Cardiac fibroblast (primary cell): ENCODE measurements around the gene FOXP4.

Source experiments
- DNase-seq, 2 donors: peaks; one replicate each; pipeline versions ENCODE4 v3.0.0 to v3.0.0-alpha.2; 2010; ENCODE audit warnings: low read depth in 2 of 2
- H3K4me3 ChIP-seq, 2 donors: replicated peaks in 1 of 2; 1 replicate in 1 of 2; 2 replicates in 1 of 2; pipeline ENCODE4 v1.5.1; 2011; ENCODE audit warnings: low read depth in 2 of 2, low read length in 2 of 2, mild to moderate bottlenecking in 2 of 2, moderate library complexity in 1 of 2
- CTCF ChIP-seq: IDR thresholded peaks from one replicate; pipeline ENCODE4 v1.5.1; 2011; ENCODE audit warnings: low read depth, mild to moderate bottlenecking, low read length, inconsistent platforms

Gene FOXP4

GRCh38 chr6:41570259-41570615 lies 24.1 kb downstream of the FOXP4 start:
- TF ChIP-seq CTCF = no peak
- no peak for DNase-seq
- no peak overlapping the region for H3K4me3 ChIP-seq

- no peak for TF ChIP-seq CTCF
- peak in 1 of 2 donors; percentile 24 for DNase-seq
- no peak overlapping the region for H3K4me3 ChIP-seq
These were observed 25.0 kb downstream of the FOXP4 start for GRCh38 chr6:41571021-41571780.

DNA sequence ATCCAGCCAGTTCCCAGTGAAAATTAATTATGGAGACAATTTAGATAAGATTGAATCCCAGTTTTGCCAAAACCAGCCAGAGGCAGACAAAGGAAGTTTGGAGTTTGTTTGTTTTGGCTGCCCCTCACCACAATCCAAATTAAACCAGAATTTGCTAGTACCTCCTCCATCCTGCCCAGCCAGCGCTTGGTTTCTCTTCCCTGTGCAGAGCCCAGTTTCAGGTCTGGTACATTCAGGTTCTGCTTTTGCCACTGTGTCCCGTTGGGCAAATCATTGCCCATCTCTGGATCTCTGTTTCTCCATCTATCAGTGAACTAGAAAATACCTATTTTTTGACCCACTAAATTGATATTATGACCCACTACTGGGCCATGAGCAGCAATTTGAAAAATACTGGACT lies 26.4 kb downstream of the FOXP4 start:
- no peak overlapping the region for H3K4me3 ChIP-seq
- no peak for DNase-seq
- no peak for TF ChIP-seq CTCF

DNA sequence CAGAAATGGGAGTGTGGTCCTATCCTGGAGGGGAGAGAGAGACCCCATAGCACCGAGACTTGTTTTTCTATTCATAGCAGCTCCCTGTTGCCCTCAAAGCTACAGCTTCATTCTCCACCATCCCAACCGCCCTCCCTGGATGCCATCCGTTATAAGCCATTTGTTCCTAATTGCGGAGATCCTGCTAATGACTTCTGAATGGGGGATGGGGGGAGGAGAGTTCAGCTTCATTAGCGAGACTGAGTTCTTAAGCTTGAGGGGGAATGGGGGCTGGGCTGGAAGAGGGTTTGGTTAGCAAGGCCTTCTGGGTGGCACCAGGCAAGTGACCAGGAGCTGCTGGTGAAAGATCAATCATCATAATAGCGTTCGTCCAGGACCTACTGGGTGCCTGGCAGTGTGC lies 27.1 kb downstream of the FOXP4 start:
- no peak overlapping the region for H3K4me3 ChIP-seq
- no peak for DNase-seq
- no peak for TF ChIP-seq CTCF

DNA sequence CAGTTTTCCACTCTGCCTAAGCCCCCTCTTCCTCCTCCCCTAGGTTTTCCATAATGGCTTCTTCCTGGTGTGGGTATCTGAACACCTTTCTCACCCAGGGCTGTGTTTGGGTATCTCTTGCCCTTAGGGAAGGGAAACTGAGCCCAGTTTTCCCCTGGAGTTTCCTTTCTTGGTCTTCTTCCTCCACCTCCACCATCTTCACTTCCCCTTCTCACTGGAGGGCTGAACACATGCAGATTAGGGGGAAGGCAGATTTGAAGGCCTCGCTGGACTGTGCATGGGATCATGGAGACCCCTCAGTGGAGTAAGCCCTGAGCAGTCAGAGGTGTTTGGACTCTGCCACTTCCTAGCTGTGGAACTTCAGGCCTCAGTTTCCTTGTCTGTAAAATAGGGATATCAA lies 27.8 kb downstream of the FOXP4 start:
- TF ChIP-seq CTCF = no peak
- no peak for DNase-seq
- no peak overlapping the region for H3K4me3 ChIP-seq

- TF ChIP-seq CTCF = no peak
- H3K4me3 ChIP-seq = no peak overlapping the region
- DNase-seq = no peak
These were observed 29.4 kb downstream of the FOXP4 start for GRCh38 chr6:41575598-41575997.

DNA sequence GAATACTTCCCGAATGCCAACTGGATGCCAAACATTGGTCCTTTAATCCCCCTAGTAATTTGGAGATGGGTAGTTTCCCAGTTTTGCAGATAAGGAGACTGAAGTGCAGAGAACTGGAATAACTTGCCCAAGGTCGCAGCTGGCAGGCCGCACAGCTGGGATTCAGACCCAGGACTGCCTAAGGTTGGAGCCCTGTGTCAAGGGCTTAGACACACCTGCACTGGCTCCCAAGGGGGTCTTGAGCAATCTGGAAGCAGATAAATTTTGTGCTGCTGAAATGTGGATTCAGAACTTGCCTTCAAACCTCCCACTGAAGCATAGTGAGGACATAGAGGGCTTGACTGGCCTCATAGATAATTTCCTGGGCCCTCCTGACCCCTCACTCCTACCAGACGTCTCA lies 30.5 kb downstream of the FOXP4 start:
- TF ChIP-seq CTCF = no peak
- H3K4me3 ChIP-seq = no peak overlapping the region
- DNase-seq = no peak
